ENCODE data around the gene ZNF90.

- no peak for TF ChIP-seq POLR2A (IDR thresholded peaks at IDR 0.05)
- TF ChIP-seq, protein P1, sequence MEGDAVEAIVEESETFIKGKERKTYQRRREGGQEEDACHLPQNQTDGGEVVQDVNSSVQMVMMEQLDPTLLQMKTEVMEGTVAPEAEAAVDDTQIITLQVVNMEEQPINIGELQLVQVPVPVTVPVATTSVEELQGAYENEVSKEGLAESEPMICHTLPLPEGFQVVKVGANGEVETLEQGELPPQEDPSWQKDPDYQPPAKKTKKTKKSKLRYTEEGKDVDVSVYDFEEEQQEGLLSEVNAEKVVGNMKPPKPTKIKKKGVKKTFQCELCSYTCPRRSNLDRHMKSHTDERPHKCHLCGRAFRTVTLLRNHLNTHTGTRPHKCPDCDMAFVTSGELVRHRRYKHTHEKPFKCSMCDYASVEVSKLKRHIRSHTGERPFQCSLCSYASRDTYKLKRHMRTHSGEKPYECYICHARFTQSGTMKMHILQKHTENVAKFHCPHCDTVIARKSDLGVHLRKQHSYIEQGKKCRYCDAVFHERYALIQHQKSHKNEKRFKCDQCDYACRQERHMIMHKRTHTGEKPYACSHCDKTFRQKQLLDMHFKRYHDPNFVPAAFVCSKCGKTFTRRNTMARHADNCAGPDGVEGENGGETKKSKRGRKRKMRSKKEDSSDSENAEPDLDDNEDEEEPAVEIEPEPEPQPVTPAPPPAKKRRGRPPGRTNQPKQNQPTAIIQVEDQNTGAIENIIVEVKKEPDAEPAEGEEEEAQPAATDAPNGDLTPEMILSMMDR (IDR thresholded peaks at IDR 0.05) = no peak
Observed at GRCh38 chr19:20060282-20060681, 17.5 kb upstream of the ZNF90 start.

Data from uterus (tissue), 2 donors.